GM12878 (cell line): ENCODE results near the gene DUOXA2. TPM values are rescaled to one million over a fixed set of nuclear protein-coding genes. Genes with fewer than 3 reads are reported as not detected.

ENCODE experiments used
- ATAC-seq: fragments of 200-7000 bp; cut with Tn5 transposase; 3 replicates; pipeline ENCODE4 v1.9.1; 2020; ENCODE audit warnings: mild to moderate bottlenecking, moderate library complexity
- BruUV-seq: library from RNA; stranded (reverse); fragments of 400-500 nt; replicated peaks from 2 replicates; lab custom pipeline; 2021; lab: Mats Ljungman, UMichigan
- CTCF ChIA-PET: fragments of 300-600 bp; sonication (Branson Sonifier 250); formaldehyde crosslinking; extraction: SDS; loops from one replicate; lab custom pipeline; 2021; ENCODE audit warnings: inconsistent platforms; lab: Yijun Ruan, JAX
- POLR2A ChIA-PET: fragments of 350-600 bp; formaldehyde crosslinking; extraction: SDS; loops from one replicate; lab custom pipeline; 2021; ENCODE audit warnings: inconsistent platforms; lab: Charles Lee
- RAD21 ChIA-PET: fragments of 300-600 bp; sonication (Branson Sonifier 250); formaldehyde crosslinking; loops from one replicate; lab custom pipeline; 2023; ENCODE audit warnings: antibody characterized with exemption; ENCODE audit not compliant: unreplicated experiment; lab: Charles Lee
- SMC1A ChIA-PET: fragments of 300-600 bp; sonication (Branson Sonifier 250); formaldehyde crosslinking; loops from one replicate; lab custom pipeline; 2023; ENCODE audit not compliant: unreplicated experiment, uncharacterized antibody; lab: Charles Lee
- DNase-seq: peaks from one replicate; pipeline ENCODE4 v3.0.0-alpha.2; 2011; ENCODE audit warnings: low read depth, low spot score
- FAIRE-seq: peaks from 3 replicates; lab custom pipeline; 2011; peaks lifted over from hg19 to GRCh38; lab: Jason Lieb, UNC
- H2AFZ ChIP-seq: 2 replicates; pipeline ENCODE4 v1.6.0; 2011; ENCODE audit warnings: low read depth, low read length, control low read depth; ENCODE audit not compliant: control insufficient read depth
- H3K27ac ChIP-seq: 2 replicates; pipeline ENCODE4 v1.5.1; 2011; ENCODE audit warnings: control low read depth; ENCODE audit not compliant: control insufficient read depth, insufficient read depth
- H3K27me3 ChIP-seq, 2 experiments: replicated peaks in 1 of 2; 2 replicates each; pipeline versions ENCODE4 v1.6.0 to v1.6.1; 2011; ENCODE audit warnings: low read length in 1 of 2; ENCODE audit not compliant: control insufficient read depth in 2 of 2, insufficient read depth in 2 of 2
- H3K36me3 ChIP-seq, 2 experiments: 2 replicates each; pipeline ENCODE4 v1.5.1; 2011; ENCODE audit warnings: low read length in 1 of 2; ENCODE audit not compliant: control insufficient read depth in 2 of 2, insufficient read depth in 2 of 2
- H3K4me1 ChIP-seq: 2 replicates; pipeline ENCODE4 v1.6.1; 2011; ENCODE audit warnings: mild to moderate bottlenecking, low read length, moderate library complexity, mixed read lengths; ENCODE audit not compliant: control insufficient read depth, insufficient read depth
- H3K4me2 ChIP-seq: 2 replicates; pipeline ENCODE4 v1.6.0; 2011; ENCODE audit warnings: control low read depth; ENCODE audit not compliant: control insufficient read depth, insufficient read depth
- H3K4me3 ChIP-seq: fragments of 200-600 bp; sonication (generic); 2 replicates; pipeline ENCODE4 v1.5.1; 2016
- H3K79me2 ChIP-seq: 2 replicates; pipeline ENCODE4 v1.6.0; 2011; ENCODE audit warnings: low read length; ENCODE audit not compliant: control insufficient read depth, insufficient read depth
- H3K9ac ChIP-seq: 2 replicates; pipeline ENCODE4 v1.8.0; 2011; ENCODE audit warnings: low read length, control low read depth, mixed read lengths; ENCODE audit not compliant: control insufficient read depth, insufficient read depth
- H3K9me3 ChIP-seq: replicated peaks from 3 replicates; pipeline ENCODE4 v1.5.1; 2011; ENCODE audit warnings: mild to moderate bottlenecking, low read length; ENCODE audit not compliant: control insufficient read depth, insufficient read depth
- H4K20me1 ChIP-seq: 2 replicates; pipeline ENCODE4 v1.6.0; 2011; ENCODE audit not compliant: control insufficient read depth, insufficient read depth
- BCL11A ChIP-seq: IDR thresholded peaks from 2 replicates; pipeline ENCODE4 v1.6.1; 2011; ENCODE audit warnings: low read depth, low read length
- CBX3 ChIP-seq: fragments of 200-600 bp; sonication (generic); IDR thresholded peaks from 2 replicates; pipeline ENCODE4 v1.6.1; 2016; ENCODE audit warnings: low read depth, borderline replicate concordance
- CHD4 ChIP-seq: fragments of 200-600 bp; sonication (generic); IDR thresholded peaks from 2 replicates; pipeline ENCODE4 v1.6.1; 2016; ENCODE audit warnings: mild to moderate bottlenecking
- ETV6 ChIP-seq, 2 experiments: fragments of 450-650 bp in 1 of 2; IDR thresholded peaks in 1 of 2; conservative IDR thresholded peaks in 1 of 2; 2 replicates each; pipeline ENCODE4 v1.6.1; 2014; ENCODE audit warnings: antibody characterized with exemption in 1 of 2, borderline replicate concordance in 1 of 2, low read depth in 1 of 2, mild to moderate bottlenecking in 1 of 2, moderate library complexity in 1 of 2
- NR2F1 ChIP-seq: fragments of 450-650 bp; conservative IDR thresholded peaks from 2 replicates; pipeline ENCODE4 v1.6.1; 2017; ENCODE audit warnings: mild to moderate bottlenecking
- POU2F2 ChIP-seq: IDR thresholded peaks from 3 replicates; pipeline ENCODE4 v1.6.1; 2011; ENCODE audit warnings: low read depth, mild to moderate bottlenecking, low read length, borderline replicate concordance
- SMARCA5 ChIP-seq: fragments of 450-650 bp; IDR thresholded peaks from 2 replicates; pipeline ENCODE4 v1.6.1; 2017; ENCODE audit warnings: mild to moderate bottlenecking
- SREBF2 ChIP-seq: IDR thresholded peaks from 2 replicates; pipeline ENCODE4 v1.6.1; 2012; ENCODE audit warnings: mild to moderate bottlenecking, low read length
- TCF7 ChIP-seq: IDR thresholded peaks from 2 replicates; pipeline ENCODE4 v1.6.1; 2014; ENCODE audit warnings: antibody characterized with exemption, borderline replicate concordance
- ZBTB40 ChIP-seq: fragments of 450-650 bp; IDR thresholded peaks from 2 replicates; pipeline ENCODE4 v1.6.1; 2016; ENCODE audit warnings: mild to moderate bottlenecking, moderate library complexity, borderline replicate concordance
- ZNF384 ChIP-seq: IDR thresholded peaks from 2 replicates; pipeline ENCODE4 v1.6.1; 2012; ENCODE audit warnings: low read depth, mild to moderate bottlenecking, low read length, improper control_type of control experiment, borderline replicate concordance
- WGBS: methylation state at CpG from one replicate; pipeline ENCODE4 v1.1.6; 2016; ENCODE audit warnings: low lambda C conversion rate; ENCODE audit not compliant: insufficient replicate concordance, insufficient coverage; ENCODE audit errors: missing lambda C conversion rate; 5-methylcytosine and 5-hydroxymethylcytosine counted together
- in situ Hi-C: fragments of 300-500 bp; cut with MboI; formaldehyde crosslinking; loops from 9 replicates; pipeline ENCODE4 v1.14.3; 2018; ENCODE audit warnings: mixed read lengths
- intact Hi-C: fragments of 100-400 bp; cut with micrococcal nuclease; formaldehyde crosslinking; loops from one replicate; pipeline ENCODE4 v1.14.2; 2022; ENCODE audit not compliant: unreplicated experiment
- polyA plus RNA-seq, 11 experiments: library from polyadenylated mRNA; depleted of rRNA in 4 of 11; unstranded in 6 of 11; stranded (reverse) in 5 of 11; fragments of >200 nt; fragmentation: Nextera tagmentation in 4 of 11; fragmentation: Illumina TruSeq in 1 of 11; extraction: Ambion mirVana in 4 of 11; extraction: Trizol in 1 of 11; gene quantifications; 1 replicate in 1 of 11; 2 replicates in 10 of 11; pipeline versions ENCODE4 v1.2.1 to v1.2.3, GENCODE V29; 2011 to 2016; ENCODE audit warnings: inconsistent platforms in 2 of 11, missing spikeins in 2 of 11, low read depth in 1 of 11
- total RNA-seq, 4 experiments: library from RNA; depleted of rRNA in 3 of 4; stranded (reverse); fragments of >200 nt in 3 of 4; fragmentation: Illumina TruSeq in 1 of 4; extraction: Trizol in 1 of 4; gene quantifications; 2 replicates each; pipeline versions ENCODE4 v1.2.1 to v1.2.3, GENCODE V29; 2013 to 2021
- TF ChIP-seq, protein P1 (sequence below): fragments of 450-650 bp; IDR thresholded peaks from 2 replicates; pipeline ENCODE4 v1.6.1; 2017; ENCODE audit warnings: low read depth, mild to moderate bottlenecking, moderate library complexity

Gene DUOXA2
- total and polyA plus RNA-seq, 10 of the 15 experiments (the other 5 are each of a cell fraction or from before 2014, with no cell fraction given) = not detected

GRCh38 chr15:45141386-45141785 is 27.3 kb downstream of the DUOXA2 start:
- no peaks in the 10 kb centered on the region for H3K79me2 ChIP-seq
- no TSS peak for BruUV-seq
- DNase-seq = no peak
- WGBS = 7% methylated on average over 5 of the region's 5 CpGs
- H3K4me3 ChIP-seq = no peak overlapping the region
- no peaks in the 10 kb centered on the region for H3K4me1 ChIP-seq
- no peak for ATAC-seq
- CTCF ChIA-PET = interaction anchor here (1.1 to 1.9 kb wide), 7 partner anchors 10 to 27 kb away, joined by 3 to 6 read pairs (median 4); no protein-coding TSS in a partner anchor
- POLR2A ChIA-PET = no interaction called here
- H3K36me3 ChIP-seq = no peaks in the 10 kb centered on the region
- intact Hi-C loops = no loop called here
- SMC1A ChIA-PET = interaction anchor here (1.4 kb wide), 1 partner anchor 17 kb away, joined by 4 read pairs; no protein-coding TSS in a partner anchor
- no peak overlapping the region for H3K9ac ChIP-seq
- H3K27ac ChIP-seq = no peak overlapping the region
- no peak for TF ChIP-seq ZBTB40
- TF ChIP-seq TCF7 = no peak
- TF ChIP-seq SREBF2 = no peak
- TF ChIP-seq POU2F2 = no peak
- TF ChIP-seq ETV6 (conservative IDR thresholded peaks at IDR 0.05 in 1 of 2, IDR thresholded peaks at IDR 0.05 in 1 of 2; ENCODE audit: borderline replicate concordance in 1 of 2, low read depth in 1 of 2) = no peak
- no peak for TF ChIP-seq CBX3
- no peak for TF ChIP-seq NR2F1
- no peak for TF ChIP-seq CHD4
- no peak for TF ChIP-seq BCL11A
- no peak for TF ChIP-seq ZNF384
- no peak for TF ChIP-seq SMARCA5
- TF ChIP-seq, protein P1, sequence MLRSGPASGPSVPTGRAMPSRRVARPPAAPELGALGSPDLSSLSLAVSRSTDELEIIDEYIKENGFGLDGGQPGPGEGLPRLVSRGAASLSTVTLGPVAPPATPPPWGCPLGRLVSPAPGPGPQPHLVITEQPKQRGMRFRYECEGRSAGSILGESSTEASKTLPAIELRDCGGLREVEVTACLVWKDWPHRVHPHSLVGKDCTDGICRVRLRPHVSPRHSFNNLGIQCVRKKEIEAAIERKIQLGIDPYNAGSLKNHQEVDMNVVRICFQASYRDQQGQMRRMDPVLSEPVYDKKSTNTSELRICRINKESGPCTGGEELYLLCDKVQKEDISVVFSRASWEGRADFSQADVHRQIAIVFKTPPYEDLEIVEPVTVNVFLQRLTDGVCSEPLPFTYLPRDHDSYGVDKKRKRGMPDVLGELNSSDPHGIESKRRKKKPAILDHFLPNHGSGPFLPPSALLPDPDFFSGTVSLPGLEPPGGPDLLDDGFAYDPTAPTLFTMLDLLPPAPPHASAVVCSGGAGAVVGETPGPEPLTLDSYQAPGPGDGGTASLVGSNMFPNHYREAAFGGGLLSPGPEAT = no peak
- peaks cover 0 to 2% of the 10 kb centered on the region in 2 experiments; a peak in 1 of 4 replicates for H3K27me3 ChIP-seq
- no peak for FAIRE-seq
- H3K9me3 ChIP-seq = no peaks in the 10 kb centered on the region
- no peak overlapping the region for H3K4me2 ChIP-seq
- in situ Hi-C loops = no loop called here
- no peaks in the 10 kb centered on the region for H4K20me1 ChIP-seq
- RAD21 ChIA-PET = no interaction called here
- H2AFZ ChIP-seq = no peak overlapping the region
